ENCODE data around the gene SMC1B.

DNA sequence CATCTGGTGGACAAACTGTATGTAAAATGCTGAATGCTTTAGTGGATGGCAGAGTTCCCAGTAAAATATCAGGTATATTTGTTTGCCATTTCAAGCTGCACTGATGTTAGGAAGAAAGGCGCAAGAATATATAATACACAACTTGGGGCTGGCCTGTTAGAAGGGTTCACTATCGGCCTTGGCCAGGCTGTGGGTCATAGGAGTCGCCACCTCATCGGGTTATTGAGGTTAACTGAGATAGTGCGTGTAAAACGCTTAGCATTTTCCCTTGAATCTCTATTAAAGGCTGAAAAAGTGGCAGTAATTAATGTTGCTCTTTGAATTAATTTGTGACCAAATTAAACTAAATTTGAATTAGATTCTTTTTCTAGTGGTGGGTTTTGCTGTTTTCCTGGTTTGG is 98.6 kb downstream of the SMC1B start:
- TF ChIP-seq POLR2A (IDR thresholded peaks at IDR 0.05; ENCODE audit: low read depth, low read length) (no peak), TAF1 (IDR thresholded peaks at IDR 0.05; ENCODE audit: borderline replicate concordance, low read depth, low read length) (no peak), POLR2AphosphoS5 (IDR thresholded peaks at IDR 0.05; ENCODE audit: low read depth, low read length) (no peak)

Data from GM12892 (cell line).